DOHH2 (cell line): ENCODE data around the gene RPRD1A.

Experiments used
- EZH2phosphoT487 ChIP-seq: fragments of 200-600 bp; sonication (generic); IDR thresholded peaks from 2 replicates; pipeline ENCODE4 v1.6.1; 2017; ENCODE audit warnings: borderline replicate concordance, mild to moderate bottlenecking, antibody characterized with exemption, low read length, moderate library complexity, mixed read lengths
- TF ChIP-seq, protein P1 (sequence below): fragments of 200-600 bp; sonication (generic); IDR thresholded peaks from one replicate; pipeline ENCODE4 v1.5.1; 2014; ENCODE audit warnings: antibody characterized with exemption, mild to moderate bottlenecking, low read depth, low read length; ENCODE audit not compliant: poor library complexity, severe bottlenecking

DNA sequence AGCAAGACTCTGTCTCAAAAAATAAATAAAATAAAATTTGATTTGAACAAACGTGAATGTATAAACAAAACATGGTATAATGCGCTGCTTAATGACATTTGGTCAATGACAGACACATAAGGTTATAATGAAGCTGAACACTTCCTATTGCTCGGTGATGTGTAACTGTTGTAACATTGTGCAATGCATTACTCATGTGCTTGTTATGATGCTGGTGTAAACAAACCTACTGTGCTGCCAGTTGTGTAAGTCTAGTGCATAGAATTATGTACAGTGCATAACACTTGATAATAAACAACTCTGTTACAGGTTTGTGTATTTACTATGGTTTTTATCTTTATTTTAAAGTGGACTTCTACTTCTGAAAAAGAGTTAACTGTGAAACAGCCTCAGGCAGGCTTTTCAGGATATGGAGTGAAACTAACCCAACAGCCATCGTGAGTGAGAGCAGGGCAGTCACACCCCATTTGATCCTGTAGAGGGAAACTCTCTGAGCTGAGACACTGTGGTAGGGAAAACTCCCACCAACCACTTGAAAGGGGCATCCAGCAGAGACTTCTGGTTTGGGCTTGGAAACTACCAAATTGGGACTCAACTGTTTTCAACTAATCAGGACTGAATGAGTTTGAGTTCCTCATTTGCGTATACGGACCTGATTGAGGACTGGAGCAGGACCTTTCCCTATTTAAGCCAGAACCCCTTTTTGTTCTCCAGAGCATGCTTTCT lies 8.7 kb upstream of the RPRD1A start:
- TF ChIP-seq, protein P1, sequence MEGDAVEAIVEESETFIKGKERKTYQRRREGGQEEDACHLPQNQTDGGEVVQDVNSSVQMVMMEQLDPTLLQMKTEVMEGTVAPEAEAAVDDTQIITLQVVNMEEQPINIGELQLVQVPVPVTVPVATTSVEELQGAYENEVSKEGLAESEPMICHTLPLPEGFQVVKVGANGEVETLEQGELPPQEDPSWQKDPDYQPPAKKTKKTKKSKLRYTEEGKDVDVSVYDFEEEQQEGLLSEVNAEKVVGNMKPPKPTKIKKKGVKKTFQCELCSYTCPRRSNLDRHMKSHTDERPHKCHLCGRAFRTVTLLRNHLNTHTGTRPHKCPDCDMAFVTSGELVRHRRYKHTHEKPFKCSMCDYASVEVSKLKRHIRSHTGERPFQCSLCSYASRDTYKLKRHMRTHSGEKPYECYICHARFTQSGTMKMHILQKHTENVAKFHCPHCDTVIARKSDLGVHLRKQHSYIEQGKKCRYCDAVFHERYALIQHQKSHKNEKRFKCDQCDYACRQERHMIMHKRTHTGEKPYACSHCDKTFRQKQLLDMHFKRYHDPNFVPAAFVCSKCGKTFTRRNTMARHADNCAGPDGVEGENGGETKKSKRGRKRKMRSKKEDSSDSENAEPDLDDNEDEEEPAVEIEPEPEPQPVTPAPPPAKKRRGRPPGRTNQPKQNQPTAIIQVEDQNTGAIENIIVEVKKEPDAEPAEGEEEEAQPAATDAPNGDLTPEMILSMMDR = no peak
- TF ChIP-seq EZH2phosphoT487 = no peak
